Cardiac muscle cell (in vitro differentiated cells and primary cell): ENCODE measurements around the gene DACT1. TPM values are rescaled to one million over a fixed set of nuclear protein-coding genes. Genes with fewer than 3 reads are reported as not detected.

Experiments
- DNase-seq, 2 donors: peaks; one replicate each; pipeline versions ENCODE4 v3.0.0 to v3.0.0-alpha.2; 2010 to 2017; ENCODE audit warnings: low read depth in 1 of 2, low spot score in 1 of 2
- H3K27ac ChIP-seq: fragments of 200-600 bp; sonication (generic); 2 replicates; pipeline ENCODE4 v1.5.1; 2016
- H3K27me3 ChIP-seq: fragments of 200-600 bp; sonication (generic); 2 replicates; pipeline ENCODE4 v1.6.0; 2016; ENCODE audit warnings: control low read depth
- H3K36me3 ChIP-seq: fragments of 200-600 bp; sonication (generic); 2 replicates; pipeline ENCODE4 v1.5.1; 2016; ENCODE audit warnings: control low read depth
- H3K4me1 ChIP-seq: fragments of 200-600 bp; sonication (generic); 2 replicates; pipeline ENCODE4 v1.8.1; 2017; ENCODE audit warnings: low read depth, mild to moderate bottlenecking, mixed run types
- H3K4me3 ChIP-seq: fragments of 200-600 bp; sonication (generic); 2 replicates; pipeline ENCODE4 v1.5.1; 2016; ENCODE audit warnings: mild to moderate bottlenecking
- H3K9me3 ChIP-seq: fragments of 200-600 bp; sonication (generic); 2 replicates; pipeline ENCODE4 v1.5.1; 2017; ENCODE audit warnings: low read depth, mild to moderate bottlenecking, control low read depth
- polyA plus RNA-seq: library from polyadenylated mRNA; unstranded; fragments of >200 nt; fragmentation: Nextera tagmentation; extraction: Ambion mirVana; gene quantifications from 2 replicates; pipeline ENCODE4 v1.2.1, GENCODE V29; 2016
- total RNA-seq: library from RNA; depleted of rRNA; stranded (reverse); fragments of >200 nt; gene quantifications from 2 replicates; pipeline ENCODE4 v1.2.3, GENCODE V29; 2016
- TF ChIP-seq, protein P1 (sequence below): IDR thresholded peaks from 2 replicates; pipeline ENCODE4 v1.5.1; 2012; ENCODE audit warnings: low read depth, mild to moderate bottlenecking, low read length

The DACT1 gene
- total and polyA plus RNA-seq, 2 experiments from 2014 or later = 197 to 324 TPM

DNA sequence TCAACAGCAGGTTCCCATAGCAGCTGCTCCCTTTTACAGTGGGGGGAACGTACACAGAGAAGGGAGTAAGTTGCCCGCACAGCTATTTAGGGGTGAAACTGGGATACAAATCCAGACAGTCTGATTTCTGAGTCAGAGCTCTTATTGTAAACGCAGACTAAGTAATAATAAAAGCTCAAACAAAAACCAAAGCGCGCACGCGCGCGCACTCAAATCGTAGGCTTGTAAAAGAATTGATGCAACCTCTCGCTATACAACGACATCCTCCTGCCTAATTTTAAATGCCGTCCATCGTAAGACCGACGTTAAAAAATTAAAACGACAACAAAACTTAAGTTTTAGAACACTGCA is 747 bp upstream of the DACT1 start:
- no peaks in the 10 kb centered on the region for H3K9me3 ChIP-seq
- H3K4me1 ChIP-seq = peaks cover 50% of the 10 kb centered on the region
- peak overlapping the region; percentile 86 for H3K4me3 ChIP-seq
- H3K27ac ChIP-seq = peak overlapping the region; percentile 98
- H3K36me3 ChIP-seq = peaks cover 12% of the 10 kb centered on the region
- TF ChIP-seq, protein P1, sequence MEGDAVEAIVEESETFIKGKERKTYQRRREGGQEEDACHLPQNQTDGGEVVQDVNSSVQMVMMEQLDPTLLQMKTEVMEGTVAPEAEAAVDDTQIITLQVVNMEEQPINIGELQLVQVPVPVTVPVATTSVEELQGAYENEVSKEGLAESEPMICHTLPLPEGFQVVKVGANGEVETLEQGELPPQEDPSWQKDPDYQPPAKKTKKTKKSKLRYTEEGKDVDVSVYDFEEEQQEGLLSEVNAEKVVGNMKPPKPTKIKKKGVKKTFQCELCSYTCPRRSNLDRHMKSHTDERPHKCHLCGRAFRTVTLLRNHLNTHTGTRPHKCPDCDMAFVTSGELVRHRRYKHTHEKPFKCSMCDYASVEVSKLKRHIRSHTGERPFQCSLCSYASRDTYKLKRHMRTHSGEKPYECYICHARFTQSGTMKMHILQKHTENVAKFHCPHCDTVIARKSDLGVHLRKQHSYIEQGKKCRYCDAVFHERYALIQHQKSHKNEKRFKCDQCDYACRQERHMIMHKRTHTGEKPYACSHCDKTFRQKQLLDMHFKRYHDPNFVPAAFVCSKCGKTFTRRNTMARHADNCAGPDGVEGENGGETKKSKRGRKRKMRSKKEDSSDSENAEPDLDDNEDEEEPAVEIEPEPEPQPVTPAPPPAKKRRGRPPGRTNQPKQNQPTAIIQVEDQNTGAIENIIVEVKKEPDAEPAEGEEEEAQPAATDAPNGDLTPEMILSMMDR = no peak
- H3K27me3 ChIP-seq = no peaks in the 10 kb centered on the region
- peak; percentile 58 to 83 for DNase-seq

- H3K36me3 ChIP-seq = peaks cover 12% of the 10 kb centered on the region
- H3K4me3 ChIP-seq = peak overlapping the region; percentile 86
- H3K9me3 ChIP-seq = no peaks in the 10 kb centered on the region
- TF ChIP-seq, protein P1 = peak; percentile 18
- H3K27ac ChIP-seq = peak overlapping the region; percentile 98
- peaks cover 62% of the 10 kb centered on the region for H3K4me1 ChIP-seq
- H3K27me3 ChIP-seq = no peaks in the 10 kb centered on the region
- DNase-seq = peak; percentile 56 to 59
Observed at GRCh38 chr14:58638231-58639197, 752 bp downstream of the DACT1 start.

GRCh38 chr14:58639198-58639565 is 1.4 kb downstream of the DACT1 start:
- Histone ChIP-seq H3K27ac (peak overlapping the region; percentile 98), H3K27me3 (no peaks in the 10 kb centered on the region)
- no peak for DNase-seq

DNA sequence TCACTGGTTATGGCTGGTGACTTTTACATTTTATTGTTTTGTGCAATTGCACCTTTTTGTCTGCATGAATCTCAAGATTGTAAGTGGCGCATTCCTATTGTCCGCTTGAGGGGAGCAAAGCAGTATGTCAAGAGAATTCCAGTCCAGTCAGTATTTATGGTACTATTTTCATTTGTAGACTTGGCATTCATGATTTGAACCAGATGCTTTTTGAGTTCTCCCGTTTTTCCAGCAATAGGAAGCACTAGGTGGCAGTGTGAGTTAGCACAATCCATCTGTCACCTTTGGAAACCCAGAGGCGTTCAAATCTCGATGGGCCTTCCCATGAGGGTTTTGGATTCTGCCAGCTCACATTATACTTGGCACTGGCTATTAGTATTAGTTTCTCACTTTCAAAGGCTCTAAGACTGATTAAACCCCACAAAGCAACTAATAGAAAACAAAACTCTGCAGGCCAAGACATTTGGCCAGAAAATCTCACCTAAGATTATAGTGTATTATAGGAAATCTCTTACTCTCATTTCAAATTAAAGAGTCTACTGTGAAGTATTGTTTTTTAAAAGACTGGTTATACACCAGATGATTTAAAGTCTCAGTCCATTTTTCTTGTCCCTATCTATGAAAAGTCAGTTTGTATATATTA is 2.2 kb downstream of the DACT1 start:
- Histone ChIP-seq H3K4me1 (peaks cover 58% of the 10 kb centered on the region), H3K4me3 (peak overlapping the region; percentile 86), H3K27ac (peak overlapping the region; percentile 98), H3K36me3 (peaks cover 25% of the 10 kb centered on the region), H3K9me3 (no peaks in the 10 kb centered on the region), H3K27me3 (no peaks in the 10 kb centered on the region)
- TF ChIP-seq, protein P1 = peak; percentile 76
- DNase-seq = peak; percentile 85 to 93

More at GRCh38 chr14:58639198-58639565, 1.4 kb downstream of the DACT1 start:
- TF ChIP-seq, protein P1 = no peak
- H3K36me3 ChIP-seq = peaks cover 17% of the 10 kb centered on the region
- H3K9me3 ChIP-seq = no peaks in the 10 kb centered on the region
- H3K4me3 ChIP-seq = peak overlapping the region; percentile 86
- H3K4me1 ChIP-seq = peaks cover 62% of the 10 kb centered on the region

GRCh38 chr14:58640959-58641358 is 3.2 kb downstream of the DACT1 start:
- Histone ChIP-seq H3K4me1 (peaks cover 48% of the 10 kb centered on the region), H3K36me3 (peaks cover 35% of the 10 kb centered on the region), H3K27me3 (no peaks in the 10 kb centered on the region), H3K4me3 (peak overlapping the region; percentile 86), H3K9me3 (no peaks in the 10 kb centered on the region), H3K27ac (peak overlapping the region; percentile 98)
- TF ChIP-seq, protein P1 = no peak
- no peak for DNase-seq
